ENCODE results near the gene IFNAR1.

The IFNAR1 gene

DNA sequence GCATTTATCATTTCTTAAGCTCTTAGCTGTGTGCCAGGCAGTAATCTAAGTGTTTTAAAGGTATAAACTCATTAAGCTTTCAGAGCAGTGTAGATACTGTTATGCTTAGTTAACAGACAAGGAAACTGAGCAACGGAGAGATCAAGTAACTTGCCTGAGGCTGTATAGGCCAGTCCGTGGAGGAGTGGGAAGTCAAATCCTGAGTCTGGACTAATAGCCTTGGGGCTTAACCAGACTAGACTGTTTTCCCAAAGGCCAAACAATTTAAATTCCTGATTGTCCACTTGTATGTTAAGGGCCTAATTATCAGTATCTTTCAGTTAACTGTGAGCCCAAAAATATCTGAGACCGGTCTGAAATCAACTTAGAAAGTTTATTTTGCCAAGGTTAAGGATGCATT lies 2.6 kb downstream of the IFNAR1 start:
- TF ChIP-seq YY1 (IDR thresholded peaks at IDR 0.05; ENCODE audit: low read depth) (no peak), RAD21 (IDR thresholded peaks at IDR 0.05; ENCODE audit: low read depth) (no peak), NFIC (IDR thresholded peaks at IDR 0.05) (no peak)
- TF ChIP-seq, protein P1, sequence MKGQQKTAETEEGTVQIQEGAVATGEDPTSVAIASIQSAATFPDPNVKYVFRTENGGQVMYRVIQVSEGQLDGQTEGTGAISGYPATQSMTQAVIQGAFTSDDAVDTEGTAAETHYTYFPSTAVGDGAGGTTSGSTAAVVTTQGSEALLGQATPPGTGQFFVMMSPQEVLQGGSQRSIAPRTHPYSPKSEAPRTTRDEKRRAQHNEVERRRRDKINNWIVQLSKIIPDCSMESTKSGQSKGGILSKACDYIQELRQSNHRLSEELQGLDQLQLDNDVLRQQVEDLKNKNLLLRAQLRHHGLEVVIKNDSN (IDR thresholded peaks at IDR 0.05), result no peak

DNA sequence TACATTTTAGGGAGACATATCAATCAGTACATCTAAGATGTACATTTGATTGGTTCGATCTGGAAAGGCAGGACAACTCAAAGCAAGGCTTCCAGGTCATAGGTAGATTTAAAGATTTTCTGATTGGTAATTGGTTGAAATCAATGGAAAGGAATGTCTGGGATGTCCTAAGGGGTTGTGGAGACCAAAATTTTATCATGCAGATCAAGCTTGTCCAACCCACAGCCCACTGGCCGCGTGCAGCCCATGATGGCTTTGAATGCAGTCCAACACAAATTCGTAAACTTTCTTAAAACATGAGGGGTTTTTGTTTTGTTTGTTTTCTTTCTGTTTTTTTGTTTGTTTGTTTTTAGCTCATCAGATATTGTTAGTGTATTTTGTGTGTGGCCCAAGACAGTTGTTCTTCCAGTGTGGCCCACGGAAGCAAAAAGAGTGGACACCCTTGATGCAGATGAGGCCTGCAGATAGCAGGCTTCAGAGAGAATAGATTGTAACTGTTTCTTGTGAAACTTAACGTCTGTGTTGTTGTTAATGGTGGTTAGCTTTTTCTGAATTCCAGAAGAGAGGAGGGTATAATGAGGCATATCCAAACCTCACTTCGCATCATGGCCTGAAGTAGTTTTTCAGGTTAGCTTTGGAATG lies 3.1 kb downstream of the IFNAR1 start:
- TF ChIP-seq TCF12 (IDR thresholded peaks at IDR 0.05; ENCODE audit: low read depth), result no peak
- TF ChIP-seq, protein P2, sequence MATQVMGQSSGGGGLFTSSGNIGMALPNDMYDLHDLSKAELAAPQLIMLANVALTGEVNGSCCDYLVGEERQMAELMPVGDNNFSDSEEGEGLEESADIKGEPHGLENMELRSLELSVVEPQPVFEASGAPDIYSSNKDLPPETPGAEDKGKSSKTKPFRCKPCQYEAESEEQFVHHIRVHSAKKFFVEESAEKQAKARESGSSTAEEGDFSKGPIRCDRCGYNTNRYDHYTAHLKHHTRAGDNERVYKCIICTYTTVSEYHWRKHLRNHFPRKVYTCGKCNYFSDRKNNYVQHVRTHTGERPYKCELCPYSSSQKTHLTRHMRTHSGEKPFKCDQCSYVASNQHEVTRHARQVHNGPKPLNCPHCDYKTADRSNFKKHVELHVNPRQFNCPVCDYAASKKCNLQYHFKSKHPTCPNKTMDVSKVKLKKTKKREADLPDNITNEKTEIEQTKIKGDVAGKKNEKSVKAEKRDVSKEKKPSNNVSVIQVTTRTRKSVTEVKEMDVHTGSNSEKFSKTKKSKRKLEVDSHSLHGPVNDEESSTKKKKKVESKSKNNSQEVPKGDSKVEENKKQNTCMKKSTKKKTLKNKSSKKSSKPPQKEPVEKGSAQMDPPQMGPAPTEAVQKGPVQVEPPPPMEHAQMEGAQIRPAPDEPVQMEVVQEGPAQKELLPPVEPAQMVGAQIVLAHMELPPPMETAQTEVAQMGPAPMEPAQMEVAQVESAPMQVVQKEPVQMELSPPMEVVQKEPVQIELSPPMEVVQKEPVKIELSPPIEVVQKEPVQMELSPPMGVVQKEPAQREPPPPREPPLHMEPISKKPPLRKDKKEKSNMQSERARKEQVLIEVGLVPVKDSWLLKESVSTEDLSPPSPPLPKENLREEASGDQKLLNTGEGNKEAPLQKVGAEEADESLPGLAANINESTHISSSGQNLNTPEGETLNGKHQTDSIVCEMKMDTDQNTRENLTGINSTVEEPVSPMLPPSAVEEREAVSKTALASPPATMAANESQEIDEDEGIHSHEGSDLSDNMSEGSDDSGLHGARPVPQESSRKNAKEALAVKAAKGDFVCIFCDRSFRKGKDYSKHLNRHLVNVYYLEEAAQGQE (IDR thresholded peaks at IDR 0.05; ENCODE audit: low read depth), result no peak

DNA sequence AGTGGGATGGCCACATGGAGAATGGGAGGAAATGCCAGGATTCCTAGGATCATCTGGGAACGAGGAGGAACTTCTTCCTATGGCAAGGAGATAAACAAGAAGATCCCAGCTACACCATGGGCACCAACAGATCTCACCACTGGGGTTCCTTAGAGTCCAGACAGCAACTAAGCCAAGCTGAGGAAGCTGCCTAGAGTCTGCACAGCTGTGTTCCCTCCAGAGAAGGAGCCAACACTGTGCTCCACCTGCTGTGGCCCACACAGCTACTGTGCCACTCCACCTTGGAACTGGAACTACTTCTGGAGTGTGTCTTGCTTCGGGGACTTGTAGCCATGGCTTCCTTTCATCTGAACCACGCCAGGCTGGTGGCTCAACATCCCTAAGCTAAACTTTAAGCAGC lies 6.0 kb downstream of the IFNAR1 start:
- TF ChIP-seq FOXM1 (IDR thresholded peaks at IDR 0.05; ENCODE audit: borderline replicate concordance, low read depth) (no peak), CEBPB (IDR thresholded peaks at IDR 0.05) (no peak), TCF12 (IDR thresholded peaks at IDR 0.05; ENCODE audit: low read depth) (no peak), CREB1 (IDR thresholded peaks at IDR 0.05; ENCODE audit: low read depth) (no peak)
- TF ChIP-seq, protein P3, sequence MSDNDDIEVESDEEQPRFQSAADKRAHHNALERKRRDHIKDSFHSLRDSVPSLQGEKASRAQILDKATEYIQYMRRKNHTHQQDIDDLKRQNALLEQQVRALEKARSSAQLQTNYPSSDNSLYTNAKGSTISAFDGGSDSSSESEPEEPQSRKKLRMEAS (IDR thresholded peaks at IDR 0.05), result no peak

DNA sequence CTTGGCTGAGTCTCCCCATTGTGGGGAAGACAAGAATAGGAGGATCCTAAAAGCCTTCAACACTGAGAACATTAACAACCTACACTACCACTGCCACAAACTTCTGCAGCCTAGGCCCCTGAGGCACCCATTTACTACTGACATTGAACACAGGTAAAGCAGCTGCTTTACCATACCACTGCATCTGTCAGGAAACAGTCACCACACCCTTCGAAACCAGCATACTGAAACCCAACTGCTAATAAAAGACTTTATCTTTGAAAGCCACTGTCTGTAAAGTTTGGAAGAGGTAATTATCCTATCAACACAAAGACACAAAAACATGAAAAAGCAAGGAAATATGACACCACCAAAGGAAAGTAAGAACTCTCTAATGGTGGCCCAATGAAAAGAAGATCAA lies 7.4 kb downstream of the IFNAR1 start:
- no peak for TF ChIP-seq ZBTB7A (IDR thresholded peaks at IDR 0.05; ENCODE audit: low read depth)
- no peak for TF ChIP-seq CEBPB (IDR thresholded peaks at IDR 0.05)
- TF ChIP-seq, protein P3 (IDR thresholded peaks at IDR 0.05), result no peak
- no peak for TF ChIP-seq FOXM1 (IDR thresholded peaks at IDR 0.05; ENCODE audit: borderline replicate concordance, low read depth)
- TF ChIP-seq YY1 (IDR thresholded peaks at IDR 0.05; ENCODE audit: low read depth), result no peak
- TF ChIP-seq TCF12 (IDR thresholded peaks at IDR 0.05; ENCODE audit: low read depth), result no peak
- TF ChIP-seq NFIC (IDR thresholded peaks at IDR 0.05), result no peak
- TF ChIP-seq CREB1 (IDR thresholded peaks at IDR 0.05; ENCODE audit: low read depth), result no peak
- TF ChIP-seq, protein P1 (IDR thresholded peaks at IDR 0.05), result no peak
- TF ChIP-seq EP300 (IDR thresholded peaks at IDR 0.05; ENCODE audit: borderline replicate concordance), result no peak
- no peak for TF ChIP-seq RAD21 (IDR thresholded peaks at IDR 0.05; ENCODE audit: low read depth)
- no peak for TF ChIP-seq TEAD4 (IDR thresholded peaks at IDR 0.05)
- no peak for TF ChIP-seq EGR1 (IDR thresholded peaks at IDR 0.05)
- TF ChIP-seq, protein P2 (IDR thresholded peaks at IDR 0.05; ENCODE audit: low read depth), result no peak
- TF ChIP-seq TAF1 (IDR thresholded peaks at IDR 0.05; ENCODE audit: low read depth), result no peak

DNA sequence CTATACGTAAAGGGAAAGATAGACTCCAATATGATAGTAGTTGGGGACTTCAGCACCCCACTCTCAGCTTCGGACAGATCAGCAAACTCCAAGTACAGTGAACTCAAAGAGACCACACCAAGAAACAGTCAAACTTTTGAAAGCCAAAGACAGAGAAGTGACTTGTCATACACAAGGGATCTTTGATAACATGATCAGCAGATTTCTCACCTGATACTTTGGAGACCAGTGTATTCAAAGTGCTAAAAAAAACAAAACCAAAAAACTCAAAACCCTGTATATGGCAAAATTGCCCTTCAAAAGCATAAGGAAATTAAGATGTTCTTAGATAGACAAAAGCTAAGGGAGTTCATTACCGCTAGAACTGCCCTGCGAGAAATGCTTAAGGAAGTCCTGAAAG lies 9.4 kb downstream of the IFNAR1 start:
- TF ChIP-seq CREB1 (IDR thresholded peaks at IDR 0.05; ENCODE audit: low read depth) (no peak), RAD21 (IDR thresholded peaks at IDR 0.05; ENCODE audit: low read depth) (no peak), ZBTB7A (IDR thresholded peaks at IDR 0.05; ENCODE audit: low read depth) (no peak), TEAD4 (IDR thresholded peaks at IDR 0.05) (no peak), YY1 (IDR thresholded peaks at IDR 0.05; ENCODE audit: low read depth) (no peak), EGR1 (IDR thresholded peaks at IDR 0.05) (no peak), CEBPB (IDR thresholded peaks at IDR 0.05) (no peak)
- TF ChIP-seq, protein P3 (IDR thresholded peaks at IDR 0.05), result no peak
- TF ChIP-seq, protein P1 (IDR thresholded peaks at IDR 0.05), result no peak

DNA sequence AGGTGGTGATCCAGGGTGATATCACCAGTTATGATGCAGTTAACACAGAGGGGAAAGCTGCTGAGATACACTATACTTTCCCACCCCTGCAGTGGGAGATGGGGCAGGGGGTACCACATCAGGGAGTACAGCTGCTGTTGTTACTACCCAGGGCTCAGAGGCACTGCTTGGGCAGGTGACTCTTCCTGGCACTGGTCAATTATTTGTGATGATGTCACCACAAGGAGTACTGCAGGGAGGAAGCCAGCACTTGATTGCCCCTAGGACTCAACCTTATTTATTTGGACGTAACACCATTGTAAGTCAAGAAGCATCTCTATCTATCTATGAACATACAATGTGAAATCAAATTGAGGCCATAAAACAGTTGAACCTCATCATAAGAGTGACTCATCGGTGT lies 10.1 kb downstream of the IFNAR1 start:
- TF ChIP-seq, protein P1 (IDR thresholded peaks at IDR 0.05), result no peak
